Measurements from ENCODE around the gene DCC.

DNA sequence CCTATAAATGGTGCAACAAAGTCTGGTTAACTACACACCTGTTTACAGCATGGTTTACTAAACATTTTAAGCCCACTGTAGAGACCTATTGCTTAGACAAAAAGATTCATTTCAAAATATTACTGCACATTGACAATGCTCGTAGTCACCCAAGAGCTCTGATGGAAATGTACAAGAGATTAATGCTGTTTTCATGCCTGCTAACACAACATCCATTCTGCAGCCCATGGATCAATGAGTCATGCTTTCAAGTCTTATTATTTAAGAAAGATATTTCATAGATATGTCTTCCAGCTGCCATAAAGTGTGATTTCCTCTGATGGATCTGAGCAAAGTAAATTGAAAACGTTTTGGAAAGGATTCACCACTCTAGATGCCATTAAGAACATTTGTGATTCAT lies 1103.3 kb downstream of the DCC start:
- TF ChIP-seq, protein P1, sequence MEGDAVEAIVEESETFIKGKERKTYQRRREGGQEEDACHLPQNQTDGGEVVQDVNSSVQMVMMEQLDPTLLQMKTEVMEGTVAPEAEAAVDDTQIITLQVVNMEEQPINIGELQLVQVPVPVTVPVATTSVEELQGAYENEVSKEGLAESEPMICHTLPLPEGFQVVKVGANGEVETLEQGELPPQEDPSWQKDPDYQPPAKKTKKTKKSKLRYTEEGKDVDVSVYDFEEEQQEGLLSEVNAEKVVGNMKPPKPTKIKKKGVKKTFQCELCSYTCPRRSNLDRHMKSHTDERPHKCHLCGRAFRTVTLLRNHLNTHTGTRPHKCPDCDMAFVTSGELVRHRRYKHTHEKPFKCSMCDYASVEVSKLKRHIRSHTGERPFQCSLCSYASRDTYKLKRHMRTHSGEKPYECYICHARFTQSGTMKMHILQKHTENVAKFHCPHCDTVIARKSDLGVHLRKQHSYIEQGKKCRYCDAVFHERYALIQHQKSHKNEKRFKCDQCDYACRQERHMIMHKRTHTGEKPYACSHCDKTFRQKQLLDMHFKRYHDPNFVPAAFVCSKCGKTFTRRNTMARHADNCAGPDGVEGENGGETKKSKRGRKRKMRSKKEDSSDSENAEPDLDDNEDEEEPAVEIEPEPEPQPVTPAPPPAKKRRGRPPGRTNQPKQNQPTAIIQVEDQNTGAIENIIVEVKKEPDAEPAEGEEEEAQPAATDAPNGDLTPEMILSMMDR (conservative IDR thresholded peaks at IDR 0.05) = no peak
- no peak for TF ChIP-seq ZFX (IDR thresholded peaks at IDR 0.05)

Measured in C4-2B (cell line).